SK-N-MC (cell line): Measurements from ENCODE around the gene ZIM2.

Source experiments
- EZH2 ChIP-seq: fragments of 200-600 bp; sonication (generic); IDR thresholded peaks from one replicate; pipeline ENCODE4 v1.6.1; 2017; ENCODE audit warnings: antibody characterized with exemption
- POLR2AphosphoS5 ChIP-seq: IDR thresholded peaks from 2 replicates; pipeline ENCODE4 v1.6.1; 2012; ENCODE audit warnings: mild to moderate bottlenecking, low read depth, low read length, borderline replicate concordance

- TF ChIP-seq EZH2 (no peak), POLR2AphosphoS5 (no peak)
These were observed 5.8 kb downstream of the ZIM2 start for GRCh38 chr19:56834564-56835375.
